ENCODE results near the gene ENKD1. TPM values are rescaled to one million over a fixed set of nuclear protein-coding genes. Genes with fewer than 3 reads are reported as not detected.

Gene ENKD1
- total RNA-seq, 1 experiment from 2014 or later = 12.8 TPM

DNA sequence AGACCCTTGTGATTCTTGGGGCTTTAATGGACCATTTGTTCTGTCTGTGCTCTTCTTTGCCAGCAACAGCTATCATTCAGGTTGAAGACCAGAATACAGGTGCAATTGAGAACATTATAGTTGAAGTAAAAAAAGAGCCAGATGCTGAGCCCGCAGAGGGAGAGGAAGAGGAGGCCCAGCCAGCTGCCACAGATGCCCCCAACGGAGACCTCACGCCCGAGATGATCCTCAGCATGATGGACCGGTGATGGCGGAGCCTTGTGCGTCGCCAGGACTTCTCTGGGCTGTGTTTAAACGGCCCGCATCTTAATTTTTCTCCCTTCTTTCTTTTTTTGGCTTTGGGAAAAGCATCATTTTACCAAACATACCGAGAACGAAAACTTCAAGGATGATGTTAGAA, 28.9 kb downstream of the ENKD1 start:
- H3K27me3 Mint-ChIP-seq (ENCODE audit: insufficient read depth, unreplicated experiment) = no peaks in the 10 kb centered on the region
- no peak overlapping the region for H3K27ac Mint-ChIP-seq (ENCODE audit: low read depth, unreplicated experiment)
- TF ChIP-seq, protein P1, sequence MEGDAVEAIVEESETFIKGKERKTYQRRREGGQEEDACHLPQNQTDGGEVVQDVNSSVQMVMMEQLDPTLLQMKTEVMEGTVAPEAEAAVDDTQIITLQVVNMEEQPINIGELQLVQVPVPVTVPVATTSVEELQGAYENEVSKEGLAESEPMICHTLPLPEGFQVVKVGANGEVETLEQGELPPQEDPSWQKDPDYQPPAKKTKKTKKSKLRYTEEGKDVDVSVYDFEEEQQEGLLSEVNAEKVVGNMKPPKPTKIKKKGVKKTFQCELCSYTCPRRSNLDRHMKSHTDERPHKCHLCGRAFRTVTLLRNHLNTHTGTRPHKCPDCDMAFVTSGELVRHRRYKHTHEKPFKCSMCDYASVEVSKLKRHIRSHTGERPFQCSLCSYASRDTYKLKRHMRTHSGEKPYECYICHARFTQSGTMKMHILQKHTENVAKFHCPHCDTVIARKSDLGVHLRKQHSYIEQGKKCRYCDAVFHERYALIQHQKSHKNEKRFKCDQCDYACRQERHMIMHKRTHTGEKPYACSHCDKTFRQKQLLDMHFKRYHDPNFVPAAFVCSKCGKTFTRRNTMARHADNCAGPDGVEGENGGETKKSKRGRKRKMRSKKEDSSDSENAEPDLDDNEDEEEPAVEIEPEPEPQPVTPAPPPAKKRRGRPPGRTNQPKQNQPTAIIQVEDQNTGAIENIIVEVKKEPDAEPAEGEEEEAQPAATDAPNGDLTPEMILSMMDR (IDR thresholded peaks at IDR 0.05; ENCODE audit: unreplicated experiment) = no peak
- no peaks in the 10 kb centered on the region for H3K9me3 Mint-ChIP-seq (ENCODE audit: unreplicated experiment)
- intact Hi-C loops (cut with micrococcal nuclease) = no loop called here
- peaks cover 66% of the 10 kb centered on the region for H3K36me3 Mint-ChIP-seq (ENCODE audit: insufficient read depth, unreplicated experiment)
- no TSS peak for BruUV-seq (replicated peaks)
- no peak for DNase-seq (ENCODE audit: unreplicated experiment)
- ChIA-PET POLR2A (no interaction called here), CTCF (interaction anchor here (1.0 to 1.7 kb wide), 3 partner anchors 9 to 117 kb away, joined by 4 to 6 read pairs (median 4); no protein-coding TSS in a partner anchor)
- H3K4me1 Mint-ChIP-seq (ENCODE audit: insufficient read depth, unreplicated experiment) = peaks cover 5% of the 10 kb centered on the region
- no peak overlapping the region for H3K4me3 Mint-ChIP-seq (ENCODE audit: unreplicated experiment)

DNA sequence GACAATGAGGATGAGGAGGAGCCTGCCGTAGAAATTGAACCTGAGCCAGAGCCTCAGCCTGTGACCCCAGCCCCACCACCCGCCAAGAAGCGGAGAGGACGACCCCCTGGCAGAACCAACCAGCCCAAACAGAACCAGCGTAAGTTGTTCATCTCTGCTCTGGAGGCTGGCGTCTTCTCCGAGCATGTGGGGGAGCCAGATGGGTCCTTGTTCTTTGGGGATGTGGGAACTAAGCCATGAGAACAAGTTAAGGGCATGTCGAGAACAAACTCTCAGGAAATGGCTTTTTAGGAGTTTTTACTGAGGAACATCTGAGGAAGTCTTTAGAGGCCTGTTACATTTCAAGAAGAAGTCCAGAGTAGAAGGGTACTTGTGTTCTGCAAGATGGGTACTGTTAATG, 29.8 kb downstream of the ENKD1 start:
- Mint-ChIP-seq H3K36me3 (ENCODE audit: insufficient read depth, unreplicated experiment) (peaks cover 71% of the 10 kb centered on the region), H3K27me3 (ENCODE audit: insufficient read depth, unreplicated experiment) (no peaks in the 10 kb centered on the region), H3K4me3 (ENCODE audit: unreplicated experiment) (no peak overlapping the region), H3K4me1 (ENCODE audit: insufficient read depth, unreplicated experiment) (no peaks in the 10 kb centered on the region), H3K27ac (ENCODE audit: low read depth, unreplicated experiment) (no peak overlapping the region), H3K9me3 (ENCODE audit: unreplicated experiment) (no peaks in the 10 kb centered on the region)
- TF ChIP-seq, protein P1 (IDR thresholded peaks at IDR 0.05; ENCODE audit: unreplicated experiment) = no peak
- BruUV-seq (replicated peaks) = no TSS peak
- intact Hi-C loops (cut with micrococcal nuclease) = no loop called here
- CTCF ChIA-PET = interaction anchor here (0.6 kb wide), 1 partner anchor 32 kb away, joined by 3 read pairs; no protein-coding TSS in a partner anchor
- DNase-seq (ENCODE audit: unreplicated experiment) = no peak
- POLR2A ChIA-PET = no interaction called here

DNA sequence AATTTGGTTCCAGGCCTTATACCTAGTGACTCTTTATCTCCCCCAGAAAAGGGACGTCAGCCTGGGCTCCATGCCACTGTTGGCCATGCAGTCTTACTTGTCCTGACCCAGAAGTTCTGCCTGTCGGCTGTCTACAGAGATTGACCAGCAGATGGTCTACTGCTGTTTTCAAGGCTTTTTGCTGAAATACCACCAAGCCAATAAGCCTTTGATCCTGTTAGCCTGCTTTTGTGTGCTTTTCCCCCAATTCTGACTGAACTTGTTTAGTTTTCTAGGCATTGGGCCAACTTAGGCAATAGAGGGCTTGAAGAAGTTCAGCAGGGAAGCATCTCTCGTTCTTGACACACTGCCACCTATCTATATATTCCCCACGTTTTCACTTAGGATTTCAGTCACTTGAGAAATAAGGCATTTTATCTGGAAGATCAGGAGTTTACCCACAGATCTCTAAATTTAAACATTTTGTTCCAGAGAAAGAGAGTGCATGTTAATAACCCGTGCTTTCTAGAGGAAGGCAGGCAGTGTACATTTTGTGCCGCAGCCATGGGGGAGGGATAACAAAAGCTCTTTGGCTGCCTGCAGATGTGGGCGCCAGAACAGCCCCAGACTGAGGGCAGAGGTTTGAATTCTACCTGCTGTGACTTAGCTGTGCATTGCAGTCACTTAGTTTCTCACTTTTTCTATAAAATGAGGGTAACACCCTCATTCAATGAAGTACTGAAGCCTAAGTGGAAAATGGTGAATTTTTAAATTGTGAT, 34.0 kb downstream of the ENKD1 start:
- TF ChIP-seq, protein P1 (IDR thresholded peaks at IDR 0.05; ENCODE audit: unreplicated experiment) = no peak
- POLR2A ChIA-PET = no interaction called here
- DNase-seq (ENCODE audit: unreplicated experiment) = peak; percentile 18
- peaks cover 74% of the 10 kb centered on the region for H3K36me3 Mint-ChIP-seq (ENCODE audit: insufficient read depth, unreplicated experiment)
- no peaks in the 10 kb centered on the region for H3K27me3 Mint-ChIP-seq (ENCODE audit: insufficient read depth, unreplicated experiment)
- CTCF ChIA-PET = interaction anchor here (0.6 to 1.2 kb wide), 3 partner anchors 10 to 174 kb away, joined by 4 read pairs; partner anchors contain the start of gene RANBP10
- no peak overlapping the region for H3K27ac Mint-ChIP-seq (ENCODE audit: low read depth, unreplicated experiment)
- no peaks in the 10 kb centered on the region for H3K4me1 Mint-ChIP-seq (ENCODE audit: insufficient read depth, unreplicated experiment)
- no TSS peak for BruUV-seq (replicated peaks)
- intact Hi-C loops (cut with micrococcal nuclease) = no loop called here
- H3K4me3 Mint-ChIP-seq (ENCODE audit: unreplicated experiment) = no peak overlapping the region
- no peaks in the 10 kb centered on the region for H3K9me3 Mint-ChIP-seq (ENCODE audit: unreplicated experiment)

DNA sequence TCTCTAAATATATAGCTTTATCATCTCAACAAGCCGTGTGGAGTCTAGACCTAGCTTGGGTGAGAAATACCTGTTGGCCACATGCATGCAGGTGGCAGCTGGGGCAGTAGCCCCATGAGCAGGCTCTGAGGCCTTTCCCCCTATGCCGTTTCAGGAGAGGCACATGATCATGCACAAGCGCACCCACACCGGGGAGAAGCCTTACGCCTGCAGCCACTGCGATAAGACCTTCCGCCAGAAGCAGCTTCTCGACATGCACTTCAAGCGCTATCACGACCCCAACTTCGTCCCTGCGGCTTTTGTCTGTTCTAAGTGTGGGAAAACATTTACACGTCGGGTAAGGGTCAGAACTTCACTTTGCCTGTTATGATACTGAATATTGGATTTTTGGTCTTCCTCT, 38.3 kb downstream of the ENKD1 start:
- Mint-ChIP-seq H3K4me3 (ENCODE audit: unreplicated experiment) (no peak overlapping the region), H3K27me3 (ENCODE audit: insufficient read depth, unreplicated experiment) (no peaks in the 10 kb centered on the region), H3K9me3 (ENCODE audit: unreplicated experiment) (no peaks in the 10 kb centered on the region), H3K4me1 (ENCODE audit: insufficient read depth, unreplicated experiment) (no peaks in the 10 kb centered on the region), H3K36me3 (ENCODE audit: insufficient read depth, unreplicated experiment) (peaks cover 71% of the 10 kb centered on the region), H3K27ac (ENCODE audit: low read depth, unreplicated experiment) (no peak overlapping the region)
- POLR2A ChIA-PET = interaction anchor here (0.7 kb wide), 1 partner anchor 77 kb away, joined by 4 read pairs; no protein-coding TSS in a partner anchor
- intact Hi-C loops (cut with micrococcal nuclease) = no loop called here
- TF ChIP-seq, protein P1 (IDR thresholded peaks at IDR 0.05; ENCODE audit: unreplicated experiment) = no peak
- BruUV-seq (replicated peaks) = no TSS peak
- CTCF ChIA-PET = interaction anchor here (1.1 to 2.1 kb wide), 2 partner anchors 10 to 81 kb away, joined by 3 to 8 read pairs; no protein-coding TSS in a partner anchor
- no peak for DNase-seq (ENCODE audit: unreplicated experiment)
